Measurements from ENCODE around the gene INPP4A.

INPP4A gene

GRCh38 chr2:98565286-98565860, 120.7 kb downstream of the INPP4A start:
- no peak for DNase-seq (ENCODE audit: low spot score)

GRCh38 chr2:98565941-98566340, 121.3 kb downstream of the INPP4A start:
- no peak for DNase-seq (ENCODE audit: low spot score)

DNA sequence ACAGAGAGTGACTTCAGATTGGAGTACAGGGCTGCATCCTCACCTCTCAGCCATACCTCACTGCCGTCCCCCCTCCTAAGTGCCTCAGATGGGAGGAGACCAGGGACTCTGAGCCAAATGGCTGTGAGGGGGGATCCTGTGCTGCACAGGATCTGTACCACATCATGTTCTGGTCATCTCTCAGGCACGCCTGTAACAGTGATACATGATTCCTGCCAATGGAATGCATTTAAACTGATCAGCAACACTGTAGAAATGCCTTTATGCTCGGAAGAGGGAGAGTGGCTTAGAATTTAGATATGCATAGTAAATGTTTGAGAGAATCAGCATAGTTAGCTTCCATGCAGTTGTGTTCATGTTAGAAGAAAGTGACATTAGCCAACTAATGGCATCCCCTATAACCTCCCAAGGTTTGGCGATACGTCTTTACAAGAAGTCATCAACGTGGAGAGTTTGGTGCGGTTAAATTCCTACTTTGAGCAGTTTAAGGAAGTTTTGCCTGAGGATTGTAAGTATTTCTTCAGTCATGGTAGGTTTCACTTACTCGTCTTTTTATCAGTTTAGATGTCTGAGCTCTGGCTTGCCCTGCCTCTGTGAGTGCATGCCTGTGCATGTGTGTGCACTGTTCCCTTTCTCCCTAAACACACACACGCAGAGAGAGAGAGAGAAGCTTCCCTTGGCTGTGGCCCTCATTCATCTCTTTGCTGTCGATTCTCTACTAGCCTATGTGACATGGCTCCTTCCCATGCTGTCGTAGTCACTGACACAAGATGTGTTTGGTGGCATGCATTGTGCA, 123.7 kb downstream of the INPP4A start:
- no peak for DNase-seq (ENCODE audit: low spot score)

DNA sequence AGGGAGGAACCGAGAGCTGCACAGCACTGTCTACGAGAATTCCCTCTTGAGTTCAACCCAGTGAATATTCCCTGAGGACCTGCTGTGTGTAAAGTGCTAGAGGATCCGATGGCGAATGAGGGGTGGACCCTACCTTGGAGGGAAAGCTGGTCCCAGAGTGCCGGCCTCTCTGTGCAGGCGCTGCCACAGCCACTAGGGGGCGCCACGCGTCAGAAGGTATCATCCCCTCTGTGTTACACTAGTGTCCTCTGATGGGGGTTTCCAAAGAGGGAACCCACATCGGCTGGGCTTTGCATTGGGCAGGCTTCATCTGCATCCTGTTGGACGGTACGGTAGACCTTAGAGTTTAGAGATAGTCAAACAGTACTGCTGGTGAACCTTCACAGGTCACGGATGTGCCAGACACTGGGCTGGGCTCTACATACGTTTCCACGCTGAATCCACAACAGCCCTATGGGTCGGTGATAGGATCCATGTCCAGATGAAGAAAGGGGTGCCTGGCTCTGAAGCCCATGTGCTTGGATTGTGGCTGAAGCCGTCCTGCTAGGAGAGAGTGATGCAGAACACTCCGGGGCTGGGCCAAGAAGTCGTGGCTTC, 124.6 kb downstream of the INPP4A start:
- DNase-seq (ENCODE audit: low spot score) = no peak

GRCh38 chr2:98569915-98570314, 125.3 kb downstream of the INPP4A start:
- no peak for DNase-seq (ENCODE audit: low spot score)

DNA sequence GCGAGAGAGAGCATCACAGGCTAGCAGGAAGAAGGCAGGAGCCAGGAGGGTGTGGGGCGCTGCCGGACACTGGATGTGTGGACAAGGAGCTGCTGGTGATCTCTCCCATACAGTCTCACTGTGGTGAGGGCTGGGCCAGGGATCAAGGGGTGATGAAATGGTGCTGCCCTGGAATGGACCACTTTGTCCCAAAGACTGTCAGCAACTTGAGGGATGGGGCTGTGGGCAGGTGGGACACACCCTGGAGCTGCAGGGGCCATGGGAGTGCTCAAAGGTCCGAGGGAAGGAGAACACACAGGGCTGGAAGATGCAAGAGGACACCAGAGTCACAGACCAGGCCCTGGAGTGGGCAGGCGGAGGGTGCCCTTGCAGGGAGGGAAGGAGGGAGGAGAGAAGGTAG, 125.7 kb downstream of the INPP4A start:
- no peak for DNase-seq (ENCODE audit: low spot score)

GRCh38 chr2:98571121-98571701, 126.6 kb downstream of the INPP4A start:
- no peak for DNase-seq (ENCODE audit: low spot score)

DNA sequence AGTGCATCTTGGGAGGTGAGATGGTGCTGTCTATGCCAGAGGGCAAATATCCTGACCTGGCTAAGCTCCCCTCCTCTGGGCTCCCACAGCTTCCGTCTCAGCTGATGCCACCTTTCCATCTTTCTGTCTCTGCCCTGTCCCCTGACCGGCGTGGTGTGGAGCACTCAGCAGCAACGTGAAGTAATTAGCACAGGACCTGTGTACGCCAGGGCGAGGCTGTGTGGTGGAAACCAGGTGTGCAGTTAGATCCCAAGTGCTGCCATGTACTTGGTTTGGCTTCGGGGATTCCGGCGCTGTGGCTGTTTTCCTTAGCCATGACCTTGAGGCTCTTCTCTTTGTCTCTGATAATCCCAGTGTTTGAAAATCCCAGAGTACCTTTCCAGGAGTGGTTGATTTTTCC, 127.1 kb downstream of the INPP4A start:
- no peak for DNase-seq (ENCODE audit: low spot score)

- no peak for DNase-seq (ENCODE audit: low spot score)
These were observed 127.6 kb downstream of the INPP4A start for GRCh38 chr2:98572211-98572610.

DNA sequence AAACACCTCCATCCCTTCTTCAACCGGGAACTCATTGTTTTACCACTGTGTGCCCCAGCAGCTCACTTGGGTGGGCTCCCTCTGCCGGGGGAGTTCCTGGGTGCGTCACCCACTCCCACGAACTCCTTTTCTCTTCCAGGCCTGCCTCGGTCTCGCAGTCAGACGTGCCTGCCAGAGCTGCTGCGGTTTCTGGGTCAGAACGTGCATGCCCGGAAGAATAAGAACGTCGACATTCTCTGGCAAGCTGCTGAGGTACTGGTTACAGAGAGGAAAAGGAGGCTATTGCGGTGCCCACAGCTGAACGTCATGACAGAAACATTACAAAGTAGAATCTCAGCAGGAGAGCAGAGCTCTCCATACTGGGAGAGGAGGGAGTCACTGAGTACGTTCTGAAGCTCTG, 128.0 kb downstream of the INPP4A start:
- DNase-seq (ENCODE audit: low spot score) = no peak

- DNase-seq (ENCODE audit: low spot score) = no peak
These were observed 128.8 kb downstream of the INPP4A start for GRCh38 chr2:98573426-98573825.

DNA sequence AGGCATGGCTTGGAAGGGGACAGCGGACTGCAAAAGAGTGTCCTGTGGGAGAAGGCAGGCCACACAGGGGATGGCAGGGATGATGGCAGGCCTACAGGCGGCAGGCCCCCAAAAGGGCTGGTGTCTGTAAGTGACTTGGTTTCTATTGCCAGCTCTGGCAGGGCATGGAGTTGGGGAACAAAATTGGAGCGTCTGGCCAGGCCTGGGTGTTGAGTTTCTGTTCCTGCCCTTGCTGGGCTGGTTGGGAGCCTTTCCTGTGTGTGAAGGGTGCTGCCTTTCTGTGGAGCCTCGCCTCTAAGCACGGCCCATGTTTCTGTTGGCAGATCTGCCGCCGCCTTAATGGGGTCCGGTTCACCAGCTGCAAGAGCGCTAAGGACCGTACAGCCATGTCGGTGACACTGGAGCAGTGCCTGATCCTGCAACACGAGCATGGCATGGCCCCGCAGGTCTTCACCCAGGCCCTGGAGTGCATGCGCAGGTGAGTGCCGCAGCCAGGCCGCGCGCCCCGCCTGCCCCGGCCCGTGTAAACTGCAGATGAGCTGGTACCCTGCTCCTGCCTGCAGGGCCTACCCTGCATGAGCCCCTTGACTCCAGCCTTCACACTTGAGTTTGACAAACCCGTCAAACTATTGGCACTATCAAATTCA, 132.1 kb downstream of the INPP4A start:
- DNase-seq (ENCODE audit: low spot score) = no peak

GRCh38 chr2:98577313-98577712, 132.7 kb downstream of the INPP4A start:
- no peak for DNase-seq (ENCODE audit: low spot score)

DNA sequence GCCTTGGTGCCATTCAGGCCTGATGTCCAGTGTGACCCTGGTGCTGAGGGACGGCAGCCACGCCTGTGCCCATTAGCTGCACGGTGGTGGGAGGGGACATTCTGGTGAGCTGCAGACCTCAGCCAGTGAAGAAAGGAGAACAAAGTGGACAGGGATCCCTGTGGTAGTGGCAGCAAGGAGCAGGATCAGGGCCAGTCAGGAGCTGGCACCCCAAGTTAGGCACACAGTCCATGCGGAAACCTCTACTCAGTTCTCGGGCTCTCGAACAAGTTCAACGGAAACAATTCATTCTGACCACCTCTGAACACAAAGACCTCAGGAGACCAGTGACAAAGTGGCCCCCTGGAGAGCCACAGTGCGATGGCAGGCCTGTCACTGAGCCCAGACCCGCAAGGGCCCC, 133.6 kb downstream of the INPP4A start:
- DNase-seq (ENCODE audit: low spot score) = no peak

DNA sequence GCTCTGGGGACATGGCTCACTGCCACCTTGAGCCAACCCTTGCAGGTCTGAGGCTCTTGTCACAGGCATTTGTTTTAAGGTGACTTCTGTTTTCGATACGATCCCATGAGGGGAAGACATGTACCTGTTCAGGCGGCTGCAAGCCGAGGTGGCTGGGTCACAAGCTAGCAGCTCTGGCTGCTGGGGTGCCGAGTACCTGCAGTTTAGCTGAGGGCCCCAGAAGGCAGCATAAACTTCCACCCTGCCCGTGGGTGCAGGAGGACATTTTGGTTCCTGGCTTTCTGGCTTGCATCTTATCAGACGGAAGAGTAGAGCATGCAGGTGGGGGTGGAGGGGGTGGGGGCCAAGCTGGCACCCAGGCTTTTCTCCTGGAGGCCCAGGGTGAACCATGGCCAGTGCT, 135.3 kb downstream of the INPP4A start:
- DNase-seq (ENCODE audit: low spot score) = no peak

- no peak for DNase-seq (ENCODE audit: low spot score)
These were observed 136.1 kb downstream of the INPP4A start for GRCh38 chr2:98580656-98581284.

DNA sequence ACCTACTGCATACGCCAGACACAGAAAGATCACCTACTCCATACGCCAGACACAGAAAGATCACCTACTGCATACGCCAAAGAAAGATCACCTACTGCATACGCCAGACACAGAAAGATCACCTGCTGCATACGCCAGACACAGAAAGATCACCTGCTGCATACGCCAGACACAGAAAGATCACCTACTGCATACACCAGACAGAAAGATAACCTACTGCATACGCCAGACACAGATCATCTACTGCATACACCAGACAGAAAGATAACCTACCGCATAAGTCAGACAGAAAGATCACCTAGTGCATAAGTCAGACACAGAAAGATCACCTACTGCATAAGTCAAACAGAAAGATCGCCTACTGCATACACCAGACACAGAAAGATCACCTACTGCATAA, 137.9 kb downstream of the INPP4A start:
- no peak for DNase-seq (ENCODE audit: low spot score)

DNA sequence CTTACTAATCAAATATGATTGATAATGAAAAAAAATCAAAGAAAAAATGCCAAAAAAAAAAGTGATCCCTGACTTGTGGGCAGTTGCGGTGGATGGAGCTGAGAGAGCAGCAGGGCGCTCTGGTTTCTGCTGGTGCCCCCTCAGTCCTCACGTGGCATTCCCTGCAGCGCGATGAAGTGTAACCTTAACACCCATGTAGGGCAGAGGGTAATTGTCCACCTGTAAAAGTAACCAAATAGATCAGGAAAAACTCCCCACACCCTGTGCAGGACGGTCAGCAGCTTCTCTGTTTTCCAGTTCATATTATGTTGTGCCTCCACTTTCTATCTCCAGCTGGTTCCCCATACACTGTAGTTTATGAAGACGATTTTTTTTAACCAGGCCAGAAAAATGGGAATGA, 138.6 kb downstream of the INPP4A start:
- DNase-seq (ENCODE audit: low spot score) = no peak

DNA sequence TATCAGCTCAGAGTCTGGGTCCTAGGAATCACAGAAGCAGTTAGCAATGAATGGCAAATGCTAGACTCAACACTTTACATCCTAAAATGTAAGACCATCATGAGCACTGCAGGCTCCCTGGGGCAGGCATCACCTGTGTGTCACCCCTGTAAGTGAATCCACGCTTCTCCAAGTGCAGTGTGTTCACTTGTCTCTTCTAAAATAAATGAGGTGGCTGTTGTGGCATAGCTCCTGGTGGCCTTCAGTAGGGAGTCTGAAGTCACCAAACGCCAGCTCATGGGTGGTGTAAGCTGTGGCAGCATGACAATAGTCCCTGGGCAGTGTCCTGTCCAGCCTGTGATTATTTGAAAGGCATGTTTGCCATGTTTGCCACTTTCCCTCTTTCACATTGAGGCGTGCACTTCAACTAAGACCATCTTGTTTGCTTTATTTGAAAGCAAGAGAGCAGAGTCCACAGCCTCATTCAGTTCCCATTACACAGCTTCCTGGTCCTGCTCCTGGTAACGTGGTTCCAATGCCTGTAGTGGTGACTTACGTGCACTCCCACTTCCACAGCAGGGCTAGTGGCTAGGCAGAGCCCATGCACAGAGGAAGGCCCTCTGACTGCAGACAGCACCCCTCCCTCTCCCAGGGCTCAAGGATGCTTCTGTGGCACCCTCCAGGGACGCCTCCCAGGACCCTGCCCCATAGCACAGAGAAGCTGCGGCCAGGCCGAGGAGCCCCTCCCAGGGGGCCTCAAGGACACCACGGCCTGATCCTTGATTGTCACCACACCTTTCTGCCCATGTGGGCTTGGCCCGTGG, 139.4 kb downstream of the INPP4A start:
- DNase-seq (ENCODE audit: low spot score) = no peak

GRCh38 chr2:98585386-98585785, 140.7 kb downstream of the INPP4A start:
- no peak for DNase-seq (ENCODE audit: low spot score)

DNA sequence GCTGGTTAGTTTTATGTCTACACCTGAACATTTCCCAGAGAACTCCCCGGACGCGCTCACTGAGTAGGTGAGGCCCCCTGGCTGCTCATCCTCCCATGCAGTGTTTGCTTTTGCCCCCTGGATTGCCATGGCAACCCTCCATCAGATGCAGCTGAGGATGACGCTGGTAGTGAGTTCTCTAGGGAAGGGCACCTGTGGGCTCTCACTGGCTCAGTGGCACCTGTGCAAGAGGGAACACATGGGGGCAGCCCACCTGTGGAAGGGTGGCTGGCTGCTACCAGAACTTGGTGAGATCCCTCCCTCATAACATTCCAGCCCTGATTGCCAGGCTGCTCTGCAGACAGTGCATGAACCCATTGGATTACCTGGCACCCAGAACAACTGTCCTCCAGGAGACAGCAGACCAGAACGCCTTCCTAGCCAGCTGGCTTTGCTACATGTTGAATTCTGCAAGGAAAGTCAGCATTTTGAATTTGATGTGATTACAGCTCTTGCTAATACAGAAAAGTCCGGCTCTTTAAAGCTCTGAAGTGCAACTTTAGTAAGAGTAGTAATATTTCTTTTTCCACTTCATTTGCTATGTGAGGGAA, 142.0 kb downstream of the INPP4A start:
- no peak for DNase-seq (ENCODE audit: low spot score)

Measured in LoVo (cell line).